K562 (cell line): Measurements from ENCODE around the gene ZNF655. TPM values are rescaled to one million over a fixed set of nuclear protein-coding genes. Genes with fewer than 3 reads are reported as not detected.

Experiments used
- ARHGAP35 ChIP-seq: fragments of 450-650 bp; IDR thresholded peaks from 2 replicates; pipeline ENCODE4 v1.6.1; 2018; ENCODE audit not compliant: partially characterized antibody
- BRCA1 ChIP-seq, 2 experiments: fragments of 450-650 bp in 1 of 2; sonication (generic) in 1 of 2; formaldehyde crosslinking in 1 of 2; IDR thresholded peaks; 2 replicates each; pipeline versions ENCODE4 v1.5.0 to v1.6.1; 2017 to 2020; ENCODE audit warnings: mild to moderate bottlenecking in 1 of 2, missing genetic modification reagents in 1 of 2
- EHMT2 ChIP-seq: fragments of 450-650 bp; IDR thresholded peaks from 2 replicates; pipeline ENCODE4 v1.6.1; 2018; ENCODE audit warnings: antibody characterized with exemption
- GATAD2A ChIP-seq: fragments of 450-650 bp; IDR thresholded peaks from 2 replicates; pipeline ENCODE4 v1.6.1; 2017
- GTF2F1 ChIP-seq: IDR thresholded peaks from 2 replicates; pipeline ENCODE4 v1.6.1; 2011; ENCODE audit warnings: low read depth, low read length, improper control_type of control experiment
- HDAC6 ChIP-seq: IDR thresholded peaks from 2 replicates; pipeline ENCODE4 v1.6.1; 2012; ENCODE audit warnings: low read depth, mild to moderate bottlenecking, control low read depth, inconsistent platforms, low read length, moderate library complexity
- LCOR ChIP-seq: sonication (generic); formaldehyde crosslinking; IDR thresholded peaks from 2 replicates; pipeline ENCODE4 v1.8.0; 2022; ENCODE audit warnings: mild to moderate bottlenecking, missing genetic modification reagents
- MEIS2 ChIP-seq: fragments of 450-650 bp; IDR thresholded peaks from 2 replicates; pipeline ENCODE4 v1.6.1; 2014; ENCODE audit warnings: mild to moderate bottlenecking; ENCODE audit not compliant: partially characterized antibody
- MIER1 ChIP-seq: fragments of 450-650 bp; IDR thresholded peaks from 2 replicates; pipeline ENCODE4 v1.6.1; 2016; ENCODE audit warnings: antibody characterized with exemption, mild to moderate bottlenecking, low read depth
- TAF1 ChIP-seq: IDR thresholded peaks from 2 replicates; pipeline ENCODE4 v1.6.1; 2011; ENCODE audit warnings: mild to moderate bottlenecking, low read length, moderate library complexity; ENCODE audit not compliant: insufficient read depth, control insufficient read depth, severe bottlenecking; ENCODE audit errors: extremely low read depth
- TSHZ1 ChIP-seq: fragments of 250-450 bp; sonication (Bioruptor Pico); IDR thresholded peaks from 2 replicates; pipeline ENCODE4 v1.4.0; 2020; ENCODE audit warnings: mild to moderate bottlenecking, moderate library complexity
- ZBTB8A ChIP-seq: fragments of 450-650 bp; IDR thresholded peaks from 2 replicates; pipeline ENCODE4 v1.6.1; 2018; ENCODE audit warnings: mild to moderate bottlenecking, moderate library complexity; ENCODE audit not compliant: partially characterized antibody
- ZNF232 ChIP-seq: sonication (generic); formaldehyde crosslinking; IDR thresholded peaks from 2 replicates; pipeline ENCODE4 v1.8.0; 2022; ENCODE audit warnings: mild to moderate bottlenecking, missing genetic modification reagents
- ZNF253 ChIP-seq: fragments of 250-450 bp; sonication (Bioruptor Pico); conservative IDR thresholded peaks from 2 replicates; pipeline ENCODE4 v1.6.1; 2021; ENCODE audit warnings: mild to moderate bottlenecking
- polyA plus RNA-seq, 8 experiments: library from polyadenylated mRNA; depleted of rRNA in 4 of 8; stranded (reverse) in 5 of 8; unstranded in 3 of 8; fragments of >200 nt; fragmentation: Nextera tagmentation in 2 of 8; fragmentation: Illumina TruSeq in 1 of 8; extraction: Ambion mirVana in 2 of 8; extraction: Trizol in 1 of 8; gene quantifications; 2 replicates each; pipeline versions ENCODE4 v1.2.1 to v1.2.3, GENCODE V29; 2011 to 2014; ENCODE audit warnings: inconsistent platforms in 1 of 8, missing spikeins in 1 of 8
- total RNA-seq, 7 experiments: library from RNA; depleted of rRNA in 6 of 7; stranded (reverse); fragments of >200 nt in 6 of 7; fragmentation: Illumina TruSeq in 2 of 7; extraction: Trizol in 2 of 7; gene quantifications; 2 replicates each; pipeline versions ENCODE4 v1.2.1 to v1.2.3, GENCODE V29; 2011 to 2021; ENCODE audit warnings: low replicate concordance in 1 of 7
- TF ChIP-seq, protein P1 (sequence below): sonication (generic); formaldehyde crosslinking; IDR thresholded peaks from 2 replicates; pipeline ENCODE4 v1.8.1; 2023; ENCODE audit warnings: mild to moderate bottlenecking, missing genetic modification reagents
- TF ChIP-seq, protein P2 (sequence below): fragments of 250-450 bp; sonication (Bioruptor Pico); IDR thresholded peaks from 2 replicates; pipeline ENCODE4 v1.8.0; 2021; ENCODE audit warnings: mild to moderate bottlenecking, moderate library complexity
- TF ChIP-seq, protein P3 (sequence below): fragments of 250-450 bp; sonication (Bioruptor Pico); IDR thresholded peaks from 2 replicates; pipeline ENCODE4 v1.5.0; 2022; ENCODE audit warnings: mild to moderate bottlenecking

ZNF655 gene
- total and polyA plus RNA-seq, 9 of the 15 experiments (the other 6 are each of a cell fraction or from before 2014, with no cell fraction given) = 25.7 to 130 (median 95.2) TPM

DNA sequence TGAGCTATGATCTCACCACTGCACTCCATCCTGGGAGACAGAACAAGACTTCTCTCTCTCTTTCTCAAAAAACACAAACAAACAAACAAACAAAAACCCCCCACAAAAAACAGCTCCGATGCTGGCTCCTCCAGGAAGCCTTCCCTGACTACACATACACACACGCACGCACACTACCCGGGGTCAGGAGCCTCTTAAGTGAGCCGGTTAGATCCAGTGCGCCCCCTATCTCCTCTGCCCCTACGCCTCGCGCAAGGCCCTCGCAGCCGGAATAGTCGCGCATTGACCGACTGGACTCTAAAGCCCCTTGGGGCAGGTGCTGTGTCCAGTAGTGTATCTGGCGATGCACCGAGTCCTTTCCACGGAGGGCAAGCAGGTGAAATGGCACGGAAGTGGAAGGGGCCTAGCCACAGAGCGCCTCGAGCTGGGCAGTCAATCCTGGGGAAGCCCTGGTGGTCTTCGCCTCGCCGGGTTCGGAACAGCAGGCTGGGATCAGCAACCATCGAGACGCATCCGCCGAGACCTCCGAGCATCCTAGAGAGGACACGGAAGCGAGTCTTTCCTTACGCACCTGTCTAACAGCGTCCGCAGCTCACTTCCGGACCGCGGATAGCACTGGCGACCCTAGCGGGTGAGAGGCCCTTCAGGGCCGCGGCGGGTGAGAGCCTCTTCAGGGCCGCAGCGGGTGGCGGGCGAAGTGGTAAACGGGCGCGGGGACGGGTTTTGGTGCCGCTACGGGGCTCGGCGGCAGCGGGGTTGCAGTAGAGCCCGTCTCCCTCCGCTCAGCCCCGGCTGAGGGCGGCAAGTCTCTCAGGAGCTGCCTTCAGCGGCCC, 58.1 kb downstream of the ZNF655 start, which contains the start of gene ZSCAN25 (continued):
- TF ChIP-seq TSHZ1 (no peak), MEIS2 (no peak), LCOR (CRISPR knock-in tag) (peak; percentile 97), HDAC6 (no peak), ZNF232 (peak; percentile 81), BRCA1 (IDR thresholded peaks at IDR 0.05) (no peak), BRCA1 (CRISPR knock-in tag; IDR thresholded peaks at IDR 0.05) (no peak), GTF2F1 (peak; percentile 84), ZBTB8A (no peak), GATAD2A (peak; percentile 84; the same call in 1 of the 2 replicates), MIER1 (0 out of 2 replicates have a peak, but pooled peaks have one; percentile 52), ZNF253 (CRISPR knock-in tag) (no peak), TAF1 (peak; percentile 97), EHMT2 (peak; percentile 42; the same call in 1 of the 2 replicates), ARHGAP35 (no peak)
- TF ChIP-seq, protein P1, sequence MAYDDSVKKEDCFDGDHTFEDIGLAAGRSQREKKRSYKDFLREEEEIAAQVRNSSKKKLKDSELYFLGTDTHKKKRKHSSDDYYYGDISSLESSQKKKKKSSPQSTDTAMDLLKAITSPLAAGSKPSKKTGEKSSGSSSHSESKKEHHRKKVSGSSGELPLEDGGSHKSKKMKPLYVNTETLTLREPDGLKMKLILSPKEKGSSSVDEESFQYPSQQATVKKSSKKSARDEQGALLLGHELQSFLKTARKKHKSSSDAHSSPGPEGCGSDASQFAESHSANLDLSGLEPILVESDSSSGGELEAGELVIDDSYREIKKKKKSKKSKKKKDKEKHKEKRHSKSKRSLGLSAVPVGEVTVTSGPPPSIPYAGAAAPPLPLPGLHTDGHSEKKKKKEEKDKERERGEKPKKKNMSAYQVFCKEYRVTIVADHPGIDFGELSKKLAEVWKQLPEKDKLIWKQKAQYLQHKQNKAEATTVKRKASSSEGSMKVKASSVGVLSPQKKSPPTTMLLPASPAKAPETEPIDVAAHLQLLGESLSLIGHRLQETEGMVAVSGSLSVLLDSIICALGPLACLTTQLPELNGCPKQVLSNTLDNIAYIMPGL (CRISPR knock-in tag) = peak; percentile 95
- TF ChIP-seq, protein P2, sequence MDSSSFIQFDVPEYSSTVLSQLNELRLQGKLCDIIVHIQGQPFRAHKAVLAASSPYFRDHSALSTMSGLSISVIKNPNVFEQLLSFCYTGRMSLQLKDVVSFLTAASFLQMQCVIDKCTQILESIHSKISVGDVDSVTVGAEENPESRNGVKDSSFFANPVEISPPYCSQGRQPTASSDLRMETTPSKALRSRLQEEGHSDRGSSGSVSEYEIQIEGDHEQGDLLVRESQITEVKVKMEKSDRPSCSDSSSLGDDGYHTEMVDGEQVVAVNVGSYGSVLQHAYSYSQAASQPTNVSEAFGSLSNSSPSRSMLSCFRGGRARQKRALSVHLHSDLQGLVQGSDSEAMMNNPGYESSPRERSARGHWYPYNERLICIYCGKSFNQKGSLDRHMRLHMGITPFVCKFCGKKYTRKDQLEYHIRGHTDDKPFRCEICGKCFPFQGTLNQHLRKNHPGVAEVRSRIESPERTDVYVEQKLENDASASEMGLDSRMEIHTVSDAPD = no peak
- TF ChIP-seq, protein P3, sequence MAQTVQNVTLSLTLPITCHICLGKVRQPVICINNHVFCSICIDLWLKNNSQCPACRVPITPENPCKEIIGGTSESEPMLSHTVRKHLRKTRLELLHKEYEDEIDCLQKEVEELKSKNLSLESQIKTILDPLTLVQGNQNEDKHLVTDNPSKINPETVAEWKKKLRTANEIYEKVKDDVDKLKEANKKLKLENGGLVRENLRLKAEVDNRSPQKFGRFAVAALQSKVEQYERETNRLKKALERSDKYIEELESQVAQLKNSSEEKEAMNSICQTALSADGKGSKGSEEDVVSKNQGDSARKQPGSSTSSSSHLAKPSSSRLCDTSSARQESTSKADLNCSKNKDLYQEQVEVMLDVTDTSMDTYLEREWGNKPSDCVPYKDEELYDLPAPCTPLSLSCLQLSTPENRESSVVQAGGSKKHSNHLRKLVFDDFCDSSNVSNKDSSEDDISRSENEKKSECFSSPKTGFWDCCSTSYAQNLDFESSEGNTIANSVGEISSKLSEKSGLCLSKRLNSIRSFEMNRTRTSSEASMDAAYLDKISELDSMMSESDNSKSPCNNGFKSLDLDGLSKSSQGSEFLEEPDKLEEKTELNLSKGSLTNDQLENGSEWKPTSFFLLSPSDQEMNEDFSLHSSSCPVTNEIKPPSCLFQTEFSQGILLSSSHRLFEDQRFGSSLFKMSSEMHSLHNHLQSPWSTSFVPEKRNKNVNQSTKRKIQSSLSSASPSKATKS (CRISPR knock-in tag) = no peak
